H7 (cell line): Measurements from ENCODE around the gene TMEM81. TPM values are rescaled to one million over a fixed set of nuclear protein-coding genes. Genes with fewer than 3 reads are reported as not detected.
A peak's percentile ranks its signal among the peaks of the same experiment; 100 is the strongest.

Experiments used
- DNase-seq: peaks from one replicate; pipeline ENCODE4 v3.0.0; 2012
- H3K27me3 ChIP-seq: 2 replicates; pipeline ENCODE4 v1.6.0; 2011; ENCODE audit warnings: mild to moderate bottlenecking, low read length; ENCODE audit not compliant: control insufficient read depth, insufficient read depth
- H3K36me3 ChIP-seq: replicated peaks from 2 replicates; pipeline ENCODE4 v1.5.1; 2011; ENCODE audit warnings: low read length; ENCODE audit not compliant: control insufficient read depth, insufficient read depth
- H3K4me3 ChIP-seq: 2 replicates; pipeline ENCODE4 v1.5.1; 2011; ENCODE audit warnings: low read depth, mild to moderate bottlenecking, control low read depth, low read length, moderate library complexity; ENCODE audit not compliant: insufficient read depth
- total RNA-seq: library from RNA; depleted of rRNA; stranded (reverse); fragments of >200 nt; shearing (Covaris generic); gene quantifications from 2 replicates; pipeline ENCODE4 v1.2.3, GENCODE V29; 2014; rRNA removed

TMEM81 gene
- total RNA-seq, 1 experiment from 2014 or later = 1.9 TPM

DNA sequence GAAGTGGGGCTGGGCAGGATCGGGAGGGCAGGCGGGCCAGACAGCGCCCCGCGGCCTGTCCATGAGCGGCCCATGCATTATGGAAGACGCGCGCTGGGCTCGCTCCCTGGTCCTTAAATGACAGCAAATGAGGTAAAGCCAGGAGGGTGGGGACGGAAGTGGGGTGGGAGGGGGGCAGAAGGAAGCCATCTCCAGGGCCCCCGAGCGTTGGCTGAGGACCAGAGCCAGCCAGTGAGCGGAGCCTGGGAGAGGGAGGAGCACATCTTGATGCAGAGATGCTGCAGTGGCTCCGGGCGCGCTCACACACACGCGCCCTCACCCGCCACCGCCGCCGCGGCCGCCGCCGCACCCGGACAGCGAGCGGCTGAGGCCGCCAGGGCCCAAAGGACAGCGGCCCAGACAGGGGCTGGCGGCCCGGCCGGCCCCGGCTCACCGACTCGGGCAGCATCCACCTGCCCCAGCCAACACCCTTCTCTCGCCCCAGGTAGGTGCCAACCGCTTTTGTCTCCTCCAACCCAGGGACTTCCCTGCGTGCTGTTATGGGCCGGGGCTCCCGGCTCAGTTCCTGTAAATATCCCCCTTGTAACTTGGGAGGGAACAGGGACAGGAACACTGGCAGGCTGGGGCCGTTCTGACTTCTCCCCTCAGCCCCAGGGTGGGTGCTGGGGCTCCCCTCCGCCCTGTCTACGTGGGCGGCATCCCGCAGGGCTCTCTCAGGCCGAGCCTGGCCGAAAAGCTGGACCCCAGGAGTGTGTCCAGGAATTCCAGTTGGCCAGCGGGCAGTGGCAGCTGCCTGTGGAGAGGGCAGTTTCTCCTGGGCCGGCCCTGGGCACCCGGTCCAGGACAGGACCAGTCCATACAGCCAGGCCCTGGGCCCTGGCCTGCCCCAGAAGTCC is 41.1 kb downstream of the TMEM81 start, which contains the start of gene CNTN2:
Gene CNTN2, plus strand, starts transcription at position 302 of the 896 bp plus-strand sequence. CDS start 9,974 bp downstream, outside the sequence.
- peak; percentile 89 for DNase-seq
- H3K27me3 ChIP-seq = peaks cover 16% of the 10 kb centered on the region
- peak within 1 kb of the TSS; percentile 16; the same call in 1 of the 2 replicates for H3K4me3 ChIP-seq
- no peaks in the 10 kb centered on the region for H3K36me3 ChIP-seq

- no peak for DNase-seq
- H3K4me3 ChIP-seq = no peak overlapping the region
- H3K27me3 ChIP-seq = peaks cover 16% of the 10 kb centered on the region
- H3K36me3 ChIP-seq = no peaks in the 10 kb centered on the region
Measured at GRCh38 chr1:205041998-205042910, 42.0 kb downstream of the TMEM81 start.

DNA sequence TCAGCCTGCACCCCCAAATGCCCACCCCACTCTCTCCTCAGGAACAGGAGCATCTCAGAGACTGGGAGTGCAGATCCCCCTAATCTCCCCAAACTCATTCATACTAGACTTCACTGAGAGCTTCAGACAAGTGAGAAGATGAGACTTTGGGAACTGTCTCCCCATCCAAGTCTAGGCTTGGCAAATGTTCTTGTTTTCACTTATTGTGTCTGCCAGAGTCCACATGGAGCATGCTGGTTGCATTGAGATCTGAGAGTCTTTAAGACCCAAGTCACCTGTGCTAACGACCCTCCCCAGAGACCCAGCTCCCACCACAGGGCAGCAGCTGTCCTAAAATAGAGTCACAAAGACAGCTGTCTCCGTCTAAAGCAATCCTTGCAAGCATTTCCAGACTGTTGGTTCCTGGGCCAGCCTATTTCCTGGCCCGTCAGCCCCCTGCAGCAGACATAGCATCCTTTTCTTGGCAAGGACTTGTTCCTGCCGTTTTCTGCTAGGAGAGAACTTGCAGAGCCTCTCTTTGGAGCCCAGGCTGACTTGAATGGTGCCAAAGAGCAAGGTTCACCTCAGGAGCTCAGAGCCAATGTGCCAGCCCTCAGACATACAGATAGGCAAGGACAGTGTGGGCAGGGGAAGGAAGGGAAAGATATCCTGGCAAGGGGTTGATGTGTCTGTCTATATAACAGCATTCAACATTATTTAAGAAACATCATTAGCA is 43.1 kb downstream of the TMEM81 start:
- Histone ChIP-seq H3K4me3 (no peak overlapping the region), H3K27me3 (peaks cover 16% of the 10 kb centered on the region), H3K36me3 (no peaks in the 10 kb centered on the region)
- DNase-seq = no peak

GRCh38 chr1:205038132-205038786 is 46.0 kb downstream of the TMEM81 start:
- H3K36me3 ChIP-seq = no peaks in the 10 kb centered on the region
- no peak for DNase-seq
- H3K4me3 ChIP-seq = no peak overlapping the region
- peaks cover 7% of the 10 kb centered on the region for H3K27me3 ChIP-seq

DNA sequence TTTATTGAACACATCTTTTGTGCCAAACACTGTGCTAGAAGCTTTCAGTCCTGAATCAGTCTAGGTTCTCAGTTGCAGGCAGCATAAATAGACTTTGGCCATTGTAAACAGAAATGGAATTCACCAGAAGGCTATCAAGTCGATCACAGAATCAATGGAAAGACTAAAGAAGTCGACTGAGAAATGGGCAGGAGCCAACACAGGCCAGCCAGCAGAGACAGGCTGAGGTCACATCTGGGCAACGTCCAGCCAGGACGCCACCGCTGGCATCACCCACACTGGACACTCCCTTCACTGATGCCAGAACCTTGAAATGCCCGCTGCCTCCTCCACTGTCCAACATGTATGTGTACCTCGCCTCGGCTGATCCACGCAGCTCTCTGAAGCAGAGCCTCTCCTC is 46.7 kb downstream of the TMEM81 start:
- Histone ChIP-seq H3K36me3 (no peaks in the 10 kb centered on the region), H3K27me3 (peaks cover 6% of the 10 kb centered on the region), H3K4me3 (no peak overlapping the region)
- no peak for DNase-seq

Other genes with a start within 250 kb of the TMEM81 start
- 22.4 and 23.6 TPM in 2 replicates for gene NFASC, start 213.6 kb downstream of the TMEM81 start, total RNA-seq
- not detected in 2 replicates for gene CNTN2, start 41.2 kb downstream of the TMEM81 start, total RNA-seq
- gene RBBP5, start 37.5 kb upstream of the TMEM81 start, total RNA-seq = 21.7 and 24.6 TPM in 2 replicates
- gene DSTYK, start 127.2 kb upstream of the TMEM81 start, total RNA-seq = 10.9 and 13.9 TPM in 2 replicates
- 13.6 and 19.3 TPM in 2 replicates for gene TMCC2, start 143.5 kb upstream of the TMEM81 start, total RNA-seq
- 9.2 and 9.8 TPM in 2 replicates for gene NUAK2, start 237.3 kb upstream of the TMEM81 start, total RNA-seq